NCI-H1092 (cell line): ENCODE data around the gene BCDIN3D.
"Not testable (repeated sequence)": the region's sequence is repeated elsewhere in the genome, so short reads cannot be mapped to it uniquely, and the experiment has no call there.

ENCODE experiments used
- DNase-seq: peaks from one replicate; lab custom pipeline; 2025; lab: John Stamatoyannopoulos, UW

BCDIN3D gene

DNA sequence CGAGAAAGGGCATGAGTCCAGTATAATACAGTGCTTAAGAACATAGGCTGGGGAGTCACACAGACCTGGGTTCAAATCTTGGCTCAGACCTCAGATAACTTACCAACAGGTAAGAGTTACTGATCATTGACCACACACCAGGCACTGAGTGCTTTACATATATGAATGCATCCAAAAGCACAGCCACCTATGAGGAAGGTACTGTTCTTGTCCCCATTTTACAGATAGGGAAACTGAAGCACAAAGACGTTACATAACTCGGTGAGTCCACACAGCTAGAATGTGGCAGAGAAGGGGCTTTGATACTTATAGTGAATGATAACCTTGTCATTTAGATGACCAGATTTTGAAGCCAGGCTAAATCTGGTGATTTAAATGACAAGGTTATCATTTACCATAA, 33.2 kb upstream of the BCDIN3D start:
- DNase-seq, result no peak

DNA sequence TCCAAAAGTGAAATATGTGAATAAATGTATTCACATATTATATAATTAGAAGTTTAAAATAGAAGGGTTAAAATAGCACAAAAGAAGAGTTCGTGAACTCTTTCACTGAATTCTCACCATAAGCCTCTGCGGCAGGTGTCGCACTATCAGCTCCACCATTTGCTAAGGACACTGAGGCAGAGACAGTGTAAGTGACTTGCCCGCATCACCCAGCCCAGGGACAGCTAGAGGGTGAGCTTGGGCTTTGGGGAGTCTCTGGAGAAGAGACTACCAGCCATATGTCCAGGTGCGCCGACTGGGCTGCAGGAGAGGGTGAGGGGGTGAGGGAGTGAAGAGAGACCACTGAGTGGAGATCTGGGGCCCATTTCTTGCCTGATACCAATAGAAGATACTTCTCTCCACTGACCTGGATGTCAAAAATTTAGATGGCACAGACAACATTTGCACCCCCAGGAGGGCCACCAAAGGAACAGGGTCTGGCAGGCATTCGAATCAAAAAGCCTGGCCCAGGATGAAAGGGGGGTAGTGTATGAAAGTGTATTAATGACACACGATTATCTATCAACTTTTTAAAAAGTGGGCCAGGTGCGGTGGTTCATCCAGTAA, 32.3 kb upstream of the BCDIN3D start:
- DNase-seq, result no peak

DNA sequence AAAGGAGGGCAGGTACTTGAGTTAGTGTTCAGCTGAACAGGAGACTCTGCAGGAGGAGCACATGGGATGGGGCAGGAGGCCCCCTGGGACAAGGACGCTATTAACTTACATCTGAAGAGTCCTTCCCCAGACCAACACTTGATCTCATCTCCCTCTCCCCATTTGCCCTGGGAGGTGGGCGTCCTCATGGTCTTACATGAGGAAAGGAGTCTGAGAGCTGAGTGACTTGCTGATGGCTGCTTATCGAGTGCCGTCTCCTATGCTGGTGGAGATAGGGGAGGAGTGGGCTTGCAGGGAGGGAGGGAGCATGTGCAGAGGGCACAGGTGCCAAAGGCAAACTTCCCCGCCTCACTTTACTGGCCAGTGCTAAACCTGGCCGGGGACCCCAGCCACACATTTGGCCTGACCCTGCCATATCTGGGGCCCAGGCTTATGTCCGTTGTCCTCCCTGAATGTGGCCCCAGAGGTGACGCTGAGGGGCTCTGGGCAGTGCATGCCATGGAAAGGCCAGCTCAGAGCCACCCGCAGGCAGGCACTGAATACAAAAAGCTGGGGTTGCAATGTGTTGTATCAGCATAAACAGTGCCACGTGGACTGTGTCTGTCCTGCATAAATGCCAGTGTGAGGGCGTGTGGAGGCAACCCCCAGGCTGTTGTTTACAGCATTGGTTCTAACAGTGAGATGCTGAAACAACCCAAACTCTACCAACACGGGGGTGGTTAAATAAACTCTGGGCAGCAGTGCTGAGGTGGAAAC, 31.4 kb upstream of the BCDIN3D start:
- DNase-seq, result no peak

DNA sequence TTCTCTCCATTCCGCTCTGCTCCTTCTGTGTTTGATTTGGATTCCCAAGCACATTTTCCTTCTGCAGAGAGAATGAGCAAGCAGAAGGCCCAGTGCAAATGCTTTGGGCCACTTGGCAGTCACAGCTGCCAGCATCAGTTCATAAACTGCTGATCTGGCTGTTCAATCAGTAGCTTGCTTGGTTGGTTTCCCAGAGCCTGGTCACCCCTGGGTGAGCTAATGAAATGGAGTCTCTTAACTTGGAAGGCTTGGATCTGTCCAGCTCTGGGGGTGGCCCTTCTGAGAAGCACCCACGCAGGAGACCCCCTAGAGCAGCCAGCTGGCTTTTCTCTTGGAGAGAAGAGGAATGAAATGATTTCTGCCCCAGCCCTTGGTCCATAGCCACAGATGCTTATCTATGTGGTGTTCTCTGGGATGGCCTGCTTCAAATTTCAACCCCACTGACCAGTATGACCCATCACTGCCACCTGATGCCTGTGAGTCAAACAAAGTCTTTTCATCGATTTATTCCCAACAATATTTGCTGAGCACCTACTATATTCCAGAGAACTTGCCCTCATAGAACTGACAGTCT, 30.5 kb upstream of the BCDIN3D start:
- no peak for DNase-seq

DNA sequence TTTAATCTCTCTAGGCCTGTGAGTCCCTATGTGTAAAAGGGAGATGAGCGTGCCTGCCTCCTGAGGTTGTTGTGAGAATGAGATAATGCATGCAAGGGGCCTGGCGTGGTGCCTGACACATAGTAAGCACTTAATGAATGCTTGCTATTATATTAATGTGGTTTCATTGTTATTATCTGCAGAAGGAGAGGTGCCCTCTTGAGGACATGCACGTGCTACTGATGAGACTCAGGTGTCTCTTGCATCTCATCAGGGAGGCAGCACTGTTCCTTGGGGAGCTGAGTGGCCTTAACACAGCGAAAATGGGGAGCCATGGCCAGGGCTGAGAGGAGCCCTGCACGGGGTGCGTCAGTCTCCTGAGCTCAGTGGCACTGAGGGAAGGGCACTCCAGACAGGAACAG, 29.9 kb upstream of the BCDIN3D start:
- DNase-seq, result no peak

DNA sequence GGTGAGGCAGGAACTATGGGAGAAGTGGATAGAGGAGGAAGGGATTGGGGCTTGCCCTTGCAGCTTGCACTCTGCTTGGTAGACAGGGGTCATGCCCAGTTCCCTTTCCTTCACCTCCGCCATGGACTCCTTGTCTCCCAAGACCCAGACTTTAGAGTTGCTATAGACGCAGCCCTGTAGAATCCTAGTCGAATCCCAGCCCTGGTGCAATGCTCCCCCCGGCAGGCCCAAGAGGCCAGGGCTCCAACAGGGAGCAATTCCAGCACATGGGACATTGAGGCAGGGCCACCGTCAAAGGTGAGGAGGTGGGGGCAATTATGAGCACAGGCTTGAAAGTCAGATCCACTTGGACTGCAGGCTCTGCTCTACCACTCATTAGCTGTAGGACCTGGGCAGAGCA, 29.5 kb upstream of the BCDIN3D start:
- DNase-seq, result no peak

DNA sequence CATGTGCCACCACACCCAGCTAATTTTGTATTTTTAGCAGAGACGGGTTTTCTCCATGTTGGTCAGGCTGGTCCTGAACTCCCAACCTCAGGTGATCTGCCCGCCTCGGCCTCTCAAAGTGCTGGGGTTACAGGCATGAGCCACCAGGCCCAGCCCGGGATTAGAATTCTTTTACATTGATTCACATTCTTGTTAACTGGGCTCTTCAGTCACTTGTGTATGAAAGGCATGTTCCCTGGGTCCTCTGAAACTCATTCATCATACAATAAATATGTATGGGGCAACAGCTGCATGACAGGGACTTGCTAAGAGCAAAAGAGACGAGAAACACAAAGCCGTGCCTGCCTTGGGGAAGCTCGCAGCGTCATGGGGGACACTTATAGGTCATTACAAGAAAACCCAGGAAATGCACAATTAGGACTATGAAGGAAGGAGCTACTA, 28.9 kb upstream of the BCDIN3D start:
- DNase-seq, result not testable (repeated sequence)

DNA sequence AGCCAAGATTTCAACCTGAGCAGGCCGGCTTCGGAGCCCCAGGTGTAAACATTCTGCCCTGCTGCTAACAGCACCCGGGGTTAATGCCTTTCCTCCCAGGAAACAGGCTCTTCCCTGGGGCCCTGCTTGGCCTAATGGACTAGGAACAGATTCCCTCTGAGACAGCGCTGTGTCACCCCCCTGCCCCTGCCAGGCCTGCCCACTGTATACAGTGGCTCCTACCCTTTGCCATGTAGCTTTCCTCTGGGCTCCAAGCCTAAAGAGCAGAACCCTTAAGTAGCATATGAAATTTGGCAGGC, 28.3 kb upstream of the BCDIN3D start:
- DNase-seq, result no peak

DNA sequence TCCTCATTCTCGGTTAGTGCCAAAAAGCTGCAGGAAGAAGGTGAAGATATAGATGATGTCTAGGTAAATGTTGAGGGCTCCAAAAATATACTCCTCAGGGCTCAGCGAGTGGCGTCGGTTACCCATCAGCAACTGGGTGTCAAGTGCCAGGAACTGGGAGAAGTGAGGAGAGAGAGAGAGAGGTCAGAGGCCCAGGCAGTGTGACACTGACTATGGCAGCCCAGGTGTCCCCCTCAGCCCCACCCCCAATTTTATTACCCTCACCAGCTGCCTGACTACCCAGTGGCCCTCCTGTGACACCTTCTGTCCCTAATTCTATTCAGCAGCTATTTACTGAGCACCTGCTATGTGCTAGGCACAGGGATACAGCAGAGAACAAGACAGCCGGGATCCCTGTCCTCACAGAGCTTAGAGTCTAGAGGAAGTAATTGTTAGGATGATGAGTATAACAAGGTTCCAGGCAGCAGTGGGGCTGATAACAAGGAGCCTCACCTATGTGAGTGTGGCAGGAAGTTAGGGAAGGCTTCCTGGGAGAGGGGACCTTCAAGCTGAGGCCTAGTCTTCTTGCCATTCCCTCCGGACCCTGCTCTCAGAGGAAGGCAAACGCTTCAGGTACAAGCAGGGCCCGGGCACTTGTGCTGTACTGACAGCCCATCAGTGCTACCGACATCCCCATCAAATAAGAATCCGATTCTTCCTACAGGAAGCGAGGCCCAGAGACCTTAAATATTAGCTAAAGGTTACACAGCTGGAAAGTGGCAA, 27.8 kb upstream of the BCDIN3D start:
- no peak for DNase-seq

DNA sequence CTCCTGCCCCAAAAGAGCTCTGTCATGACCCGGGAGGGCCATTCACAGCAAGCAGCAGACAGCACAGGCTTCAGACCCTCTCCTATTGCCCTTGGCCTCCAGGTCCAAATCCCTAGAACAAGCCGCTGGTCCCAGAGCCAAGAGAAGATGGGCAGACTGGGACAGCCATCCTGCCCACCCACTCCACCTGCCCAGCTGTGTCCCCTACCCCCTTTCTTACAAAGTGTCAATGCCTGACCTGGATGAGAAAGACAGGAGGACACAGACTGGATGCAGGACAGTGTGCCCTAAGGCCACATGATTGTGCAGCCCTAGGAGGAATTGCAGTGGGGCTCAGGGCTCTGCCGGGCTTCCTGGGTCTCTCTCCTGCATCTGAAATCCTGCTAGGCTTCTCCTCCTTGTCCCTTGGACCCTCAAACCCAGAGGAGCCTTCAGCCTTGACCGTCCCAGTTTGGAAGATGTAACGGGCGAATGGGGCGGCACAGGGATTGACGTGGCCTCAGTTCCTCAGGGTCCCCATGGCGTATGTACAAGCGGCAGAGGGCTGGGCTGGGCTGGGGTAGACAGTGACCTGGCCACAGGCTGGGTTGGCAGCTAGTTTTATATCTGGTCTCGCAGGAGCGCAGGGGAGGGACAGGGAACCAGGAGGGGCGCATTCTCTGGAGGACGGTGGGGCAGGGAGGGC, 27.1 kb upstream of the BCDIN3D start:
- DNase-seq, result no peak

DNA sequence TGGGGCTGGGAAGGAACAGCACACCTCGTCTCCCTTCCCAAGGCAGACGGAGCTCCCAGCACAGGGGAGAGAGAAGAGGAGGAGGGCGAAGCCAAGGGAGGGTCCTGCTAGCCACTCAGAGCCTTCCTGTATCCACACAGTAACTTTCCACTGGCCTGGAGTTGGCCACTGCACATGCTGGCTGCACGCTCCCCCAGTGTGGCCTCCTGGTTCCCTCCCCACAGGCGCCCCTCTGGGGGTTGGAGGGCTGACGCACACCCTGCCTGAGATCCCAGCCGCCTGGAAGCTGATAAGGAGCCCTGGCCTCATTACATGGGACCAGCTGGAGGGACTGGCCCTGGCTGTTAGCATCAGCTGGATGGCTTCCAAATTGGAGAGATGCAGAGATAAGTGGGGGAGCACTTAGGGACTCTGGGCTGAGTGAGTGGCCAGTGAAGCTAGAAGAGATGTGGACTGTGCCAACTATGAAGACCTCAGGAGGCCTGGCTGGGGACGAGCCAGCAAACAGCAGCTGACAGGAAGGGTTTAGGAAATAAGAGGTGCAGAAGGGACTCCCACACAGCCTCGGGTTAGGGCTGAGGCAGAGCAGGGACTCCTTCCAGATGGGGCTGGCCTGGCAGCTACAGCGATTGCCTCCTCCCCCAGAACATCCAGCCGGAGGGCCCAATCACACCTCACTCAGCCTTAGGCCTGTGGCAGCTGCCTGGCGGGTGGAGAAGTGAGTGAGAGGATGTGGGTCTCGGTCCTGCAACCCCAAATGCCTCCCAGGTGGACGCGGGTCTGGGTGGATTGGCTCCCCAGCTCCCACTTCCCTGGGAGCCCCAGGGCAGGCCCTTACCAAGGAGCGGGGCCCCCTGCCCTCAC, 26.3 kb upstream of the BCDIN3D start:
- peak; percentile 98 for DNase-seq

DNA sequence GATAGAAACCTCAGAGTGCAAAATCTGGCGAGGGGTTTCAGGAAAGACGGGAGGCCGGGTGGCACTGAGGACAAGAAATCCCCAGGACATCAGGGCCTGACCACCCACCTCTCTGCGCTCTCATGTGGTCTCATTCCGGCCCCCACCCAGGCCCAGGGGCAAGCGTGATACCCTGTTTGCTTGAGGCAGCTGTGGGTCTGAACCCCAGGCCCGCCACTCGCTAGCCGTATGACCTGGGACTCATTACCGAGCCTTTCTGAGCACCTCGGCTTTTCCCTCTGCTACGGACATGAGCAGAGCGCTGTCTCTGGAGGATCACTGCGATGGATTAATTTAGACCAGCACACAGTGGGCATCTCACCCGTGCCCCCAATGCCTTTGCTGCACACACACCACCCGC, 25.5 kb upstream of the BCDIN3D start:
- DNase-seq, result no peak

DNA sequence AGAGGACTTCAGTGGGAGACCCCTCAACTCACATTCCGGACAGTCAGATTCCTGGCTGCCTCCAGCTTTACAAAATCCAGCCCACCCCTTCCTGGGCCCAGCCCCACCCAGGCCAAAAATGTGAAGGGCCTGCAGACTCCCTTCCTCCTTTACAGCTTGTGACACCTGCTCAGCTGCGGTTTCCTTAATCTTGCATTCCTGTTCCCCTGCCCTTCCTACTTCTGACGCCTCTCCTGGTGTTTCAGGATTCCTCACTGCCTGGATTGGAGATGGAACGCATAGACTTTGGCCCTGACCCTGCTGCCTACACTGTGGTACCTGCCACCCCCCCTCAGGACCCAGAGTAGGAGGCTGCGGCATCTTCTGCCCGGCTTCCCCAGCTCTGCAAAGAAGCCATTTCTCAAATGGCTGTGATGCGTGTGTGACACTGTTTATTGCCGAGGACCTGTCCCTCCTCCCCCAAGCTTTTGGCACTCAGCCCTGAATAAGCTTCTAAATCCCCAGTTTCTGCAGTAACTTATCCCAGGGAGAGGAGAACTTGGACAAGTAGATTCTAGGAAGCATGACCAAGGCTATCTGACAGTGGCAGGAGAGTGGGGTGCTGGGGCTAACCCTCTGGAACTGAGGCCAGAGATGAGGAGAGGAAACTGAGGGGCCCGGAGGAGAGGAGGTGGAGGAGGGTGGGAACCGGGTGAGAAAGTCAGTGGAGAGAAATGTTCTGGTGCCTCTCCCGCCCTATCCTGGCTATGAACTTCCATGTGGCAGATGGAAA, 24.9 kb upstream of the BCDIN3D start:
- no peak for DNase-seq

DNA sequence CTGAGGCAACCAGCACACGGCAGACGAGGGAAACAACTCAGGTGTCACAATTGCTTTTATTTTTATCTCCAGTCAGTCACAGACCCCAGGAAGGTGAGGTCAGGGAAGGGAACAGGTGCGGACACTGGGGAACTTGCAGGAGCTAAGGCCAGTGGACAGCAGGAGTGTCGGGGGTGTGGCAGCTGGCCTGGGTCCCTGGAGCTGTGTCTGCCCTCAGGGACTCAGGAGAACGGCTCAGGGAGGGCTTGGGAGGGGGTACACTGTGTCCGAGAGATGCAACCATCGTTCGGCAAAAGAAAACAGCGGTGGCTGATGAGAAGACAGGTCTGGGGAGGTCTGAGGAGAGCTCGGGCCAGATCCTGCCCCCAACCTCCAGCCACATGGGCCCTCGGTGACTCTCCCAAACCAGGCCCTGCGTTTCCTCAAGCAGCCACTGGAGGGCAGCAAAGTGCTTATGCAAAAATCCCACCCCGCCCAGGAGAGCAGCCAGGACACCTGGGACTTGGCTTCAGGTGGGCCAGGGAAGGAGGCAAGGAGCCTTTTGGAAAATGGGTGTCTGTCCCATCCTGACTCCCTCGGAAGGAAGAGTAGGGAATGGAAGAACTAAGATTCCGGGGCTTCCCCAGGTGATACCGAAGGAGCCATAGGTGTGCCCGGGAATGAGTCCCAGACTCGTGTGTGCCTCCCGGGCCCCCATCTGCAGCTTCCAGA, 24.1 kb upstream of the BCDIN3D start:
- peak; percentile 36 for DNase-seq

DNA sequence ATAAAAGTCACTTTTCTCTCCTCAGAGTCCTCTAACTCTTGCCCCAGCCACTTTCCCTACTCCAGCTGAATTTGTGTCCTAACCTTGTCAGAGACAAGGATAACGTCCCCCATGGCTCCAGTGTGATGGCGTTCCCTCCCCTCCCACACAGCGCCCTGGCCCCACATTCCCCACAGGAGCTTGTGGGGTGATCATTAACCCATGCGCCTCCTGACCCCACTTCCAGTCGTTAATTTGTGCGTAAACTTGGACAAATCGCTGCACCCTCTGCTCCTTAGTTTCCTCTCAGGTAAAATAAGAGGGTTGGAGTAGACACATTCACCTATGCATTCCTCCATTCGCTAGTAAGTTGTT, 22.9 kb upstream of the BCDIN3D start:
- DNase-seq, result no peak

DNA sequence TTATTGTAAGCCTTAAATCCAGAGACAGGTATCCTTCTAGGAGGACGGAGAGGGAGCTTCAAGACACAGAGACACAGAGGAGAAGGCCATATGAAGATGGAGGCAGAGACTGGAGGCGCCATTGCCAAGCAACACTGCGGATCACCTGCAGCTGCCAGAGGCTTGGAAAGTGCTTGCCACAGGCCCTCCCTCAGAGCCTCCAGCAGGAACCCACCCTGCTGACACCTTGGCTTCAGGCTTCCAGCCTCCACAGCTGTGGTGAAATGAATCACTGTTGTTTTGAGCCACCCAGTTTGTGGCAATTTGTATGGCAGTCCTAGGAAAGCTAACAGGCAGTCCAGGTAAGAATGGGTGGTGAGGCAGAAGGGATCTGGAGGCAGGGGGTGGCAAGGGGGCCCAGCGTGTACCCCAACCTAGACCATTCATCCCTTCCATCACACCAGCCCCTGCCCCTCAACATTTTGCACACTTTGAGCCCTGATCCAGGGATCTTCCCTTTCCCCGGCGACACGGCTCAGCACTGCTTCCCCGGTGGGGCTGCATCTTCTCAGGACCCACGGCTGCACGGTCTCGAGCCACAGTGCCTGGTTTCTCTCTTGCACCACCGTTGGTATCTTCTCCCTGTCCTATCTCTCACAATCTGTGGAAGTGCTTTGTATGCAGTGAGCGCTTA, 22.3 kb upstream of the BCDIN3D start:
- no peak for DNase-seq

DNA sequence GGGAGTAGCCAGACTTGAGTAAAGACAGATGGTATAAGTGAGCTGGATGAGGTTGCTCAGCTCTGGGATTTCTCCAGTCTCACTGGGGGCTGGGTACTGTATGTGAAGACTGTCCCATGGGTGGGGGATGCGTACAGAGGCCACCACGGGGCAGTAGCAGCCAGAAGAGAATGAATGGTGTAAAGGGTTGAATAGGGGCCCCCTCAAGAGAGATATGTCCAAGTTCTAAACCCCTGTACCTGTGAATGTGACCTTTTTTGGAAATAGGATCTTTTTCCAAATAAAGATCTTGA, 21.8 kb upstream of the BCDIN3D start:
- no peak for DNase-seq

DNA sequence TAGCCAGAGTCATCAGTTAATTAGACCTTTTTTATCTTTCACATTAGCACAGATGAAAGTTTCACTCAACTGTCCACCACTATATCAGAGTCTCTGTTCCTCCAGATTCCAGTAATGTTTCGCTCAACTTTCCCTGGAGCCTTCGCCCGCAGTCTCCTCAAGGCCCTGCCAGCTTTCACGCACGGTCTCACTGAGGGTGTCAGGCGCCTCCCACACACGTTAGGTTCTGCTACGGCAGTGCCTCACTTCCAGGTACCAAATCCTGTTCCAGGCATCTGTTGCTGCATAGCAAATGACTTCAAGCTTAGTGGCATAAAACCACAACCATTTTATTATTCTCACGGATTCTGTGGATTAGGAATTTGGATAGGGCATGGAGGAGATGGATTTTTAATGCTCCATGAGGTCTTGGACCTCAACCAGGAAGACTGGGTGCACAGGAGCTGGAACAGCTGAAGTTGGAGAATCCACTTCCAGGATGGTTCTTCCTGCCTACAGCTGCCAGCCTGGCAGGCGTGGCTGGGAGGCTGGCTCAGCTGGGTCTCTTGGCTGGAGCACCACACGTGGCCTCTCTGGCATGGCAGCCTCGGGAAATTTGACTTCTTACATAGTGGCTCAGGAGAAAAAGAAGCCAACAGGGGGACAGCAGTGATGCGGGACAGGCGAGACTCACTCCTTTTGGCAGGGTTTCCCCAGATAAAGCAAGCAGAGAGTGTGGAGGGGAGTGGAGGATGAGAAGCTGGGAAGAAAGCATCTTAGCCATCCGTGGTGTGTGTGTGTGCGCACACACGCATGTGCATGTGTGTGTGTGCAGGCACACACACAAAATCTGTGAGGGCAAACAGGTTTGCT, 21.3 kb upstream of the BCDIN3D start:
- no peak for DNase-seq

DNA sequence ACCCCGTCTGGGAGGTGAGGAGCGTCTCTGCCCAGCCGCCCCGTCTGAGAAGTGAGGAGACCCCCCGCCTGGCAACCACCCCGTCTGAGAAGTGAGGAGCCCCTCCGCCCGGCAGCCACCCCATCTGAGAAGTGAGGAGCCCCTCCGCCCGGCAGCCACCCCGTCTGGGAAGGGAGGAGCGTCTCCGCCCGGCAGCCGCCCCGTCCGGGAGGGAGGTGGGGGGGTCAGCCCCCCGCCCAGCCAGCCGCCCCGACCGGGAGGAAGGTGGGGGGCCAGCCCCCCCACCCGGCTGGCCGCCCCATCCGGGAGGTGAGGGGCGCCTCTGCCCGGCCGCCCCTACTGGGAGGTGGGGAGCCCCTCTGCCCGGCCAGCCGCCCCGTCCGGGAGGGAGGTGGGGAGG, 18.0 kb upstream of the BCDIN3D start:
- not testable (repeated sequence) for DNase-seq
